NCI-H1417 treated with DMSO at 0.1 percent for 48 hours (cell line): Measurements from ENCODE around the gene MROH9.
A peak's percentile ranks its signal among the peaks of the same experiment; 100 is the strongest.

Experiments
- DNase-seq: peaks from one replicate; lab custom pipeline; 2025; lab: John Stamatoyannopoulos, UW

The MROH9 gene

GRCh38 chr1:170967042-170967910 is 31.9 kb downstream of the MROH9 start:
- DNase-seq: no peak

DNA sequence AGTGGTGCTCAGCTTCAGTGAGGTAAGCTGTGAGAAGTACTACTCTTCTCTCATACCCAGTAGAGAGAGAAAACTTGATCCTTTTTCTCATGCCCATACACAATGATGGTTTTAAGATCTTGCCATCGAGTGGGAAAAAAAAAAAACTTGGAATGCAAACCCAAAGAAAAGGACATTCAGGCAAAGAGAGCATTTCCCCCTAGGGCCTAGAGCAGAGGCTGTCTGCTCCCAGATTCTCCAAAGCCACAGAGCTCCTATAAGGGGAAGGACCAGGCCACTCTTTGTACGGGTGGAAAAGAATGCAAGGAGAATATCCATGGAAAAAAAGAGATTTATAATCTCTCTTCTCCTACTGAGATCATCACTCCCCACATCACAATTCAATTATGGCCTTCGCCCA is 34.9 kb downstream of the MROH9 start:
- no peak for DNase-seq

- no peak for DNase-seq
These were observed 43.1 kb downstream of the MROH9 start for GRCh38 chr1:170978371-170978910.

DNA sequence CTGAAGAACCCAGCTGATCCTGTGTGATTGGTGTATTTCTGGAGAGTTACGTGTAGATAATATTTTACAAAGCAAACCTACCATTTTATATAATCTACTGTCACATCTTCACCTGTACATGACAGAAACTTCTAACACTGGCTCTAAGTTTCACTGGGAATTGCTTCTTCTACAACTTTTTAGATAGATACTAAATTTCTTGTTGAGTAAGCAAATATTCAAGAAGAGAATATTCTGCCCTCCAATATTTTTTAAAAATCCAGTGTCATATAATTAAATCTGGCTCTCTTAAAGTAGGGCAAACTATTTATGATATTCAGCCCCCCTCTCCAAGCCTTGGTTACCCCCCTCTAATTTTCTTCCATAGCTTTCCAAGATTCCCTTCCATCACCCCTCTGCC is 50.1 kb downstream of the MROH9 start:
- DNase-seq: no peak

DNA sequence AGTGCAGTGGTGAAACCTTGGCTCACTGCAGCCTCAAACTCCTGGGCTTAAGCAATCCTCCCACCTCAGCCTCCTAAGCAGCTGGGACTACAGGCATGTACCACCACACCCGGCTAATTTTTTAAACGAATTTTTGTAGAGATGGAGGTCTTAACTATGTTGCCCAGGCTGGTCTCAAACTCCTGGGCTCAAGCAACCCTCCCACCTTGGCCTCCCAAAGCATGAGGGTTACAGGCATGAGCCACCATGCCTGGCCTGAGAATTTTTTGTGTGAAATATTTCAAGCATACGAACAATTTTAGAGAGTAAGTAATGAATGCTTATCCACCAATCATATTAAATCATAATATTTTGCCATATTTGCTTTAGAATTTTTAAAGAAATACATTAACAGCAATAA is 51.6 kb downstream of the MROH9 start:
- DNase-seq: no peak

- DNase-seq: no peak
These were observed 52.1 kb downstream of the MROH9 start for GRCh38 chr1:170987424-170987823.

- no peak for DNase-seq
These were observed 57.8 kb downstream of the MROH9 start for GRCh38 chr1:170993151-170993550.

DNA sequence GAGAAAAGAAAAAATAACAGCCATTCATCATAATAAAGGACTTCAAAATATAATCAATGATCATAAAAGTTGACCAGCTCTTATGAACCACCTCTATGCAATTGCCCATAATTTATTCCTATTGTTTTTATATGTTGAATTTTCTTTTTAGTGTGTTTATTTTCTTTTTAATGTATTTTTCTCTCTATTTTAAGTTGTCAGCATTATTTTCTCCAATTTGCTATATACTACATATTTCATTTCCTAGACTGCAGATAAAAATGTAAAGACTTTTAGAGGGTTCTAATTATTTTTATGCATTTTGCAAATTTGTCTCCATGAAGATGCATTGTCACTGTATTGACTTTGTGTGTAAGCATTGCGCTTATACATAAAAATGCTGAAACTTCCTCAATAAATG is 58.4 kb downstream of the MROH9 start:
- no peak for DNase-seq

GRCh38 chr1:171014880-171015279 is 79.5 kb downstream of the MROH9 start:
- peak; percentile 1 for DNase-seq

DNA sequence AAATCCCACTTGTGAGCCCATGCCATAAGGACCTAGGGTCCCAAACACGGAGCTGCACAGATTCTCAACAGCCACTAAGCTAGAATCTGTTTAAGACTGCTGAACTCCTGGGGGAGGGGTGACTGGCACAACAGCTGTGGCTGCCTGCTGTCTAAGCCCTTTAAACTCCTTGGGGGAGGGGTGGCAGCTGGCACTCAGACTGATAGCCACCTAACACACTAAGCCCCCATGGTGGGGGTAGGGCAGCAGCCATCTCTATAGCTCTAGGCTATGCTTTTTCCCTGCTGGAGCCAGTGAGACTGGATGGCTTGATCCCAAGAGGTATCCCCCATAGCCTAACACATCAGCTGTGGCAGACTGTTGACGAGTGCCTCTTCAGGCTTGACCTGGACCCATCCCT is 82.1 kb downstream of the MROH9 start:
- DNase-seq: no peak

DNA sequence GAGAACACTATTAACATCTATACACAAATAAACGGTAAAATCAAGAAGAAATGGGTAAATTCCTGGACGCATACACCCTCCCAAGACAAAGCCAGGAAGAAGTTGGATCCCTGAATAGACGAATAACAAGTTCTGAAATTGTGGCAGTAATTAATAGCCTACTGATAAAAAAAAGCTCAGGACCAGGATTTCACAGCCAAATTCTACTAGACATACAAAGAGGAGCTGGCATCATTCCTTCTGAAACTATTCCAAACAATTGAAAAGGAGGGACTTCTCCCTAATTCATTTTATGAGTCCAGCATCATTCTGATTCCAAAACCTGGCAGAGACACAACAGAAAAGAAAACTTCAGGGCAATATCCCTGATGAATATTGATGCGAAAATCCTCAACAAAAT is 84.6 kb downstream of the MROH9 start:
- no peak for DNase-seq

GRCh38 chr1:171032822-171033702 is 97.7 kb downstream of the MROH9 start:
- DNase-seq: no peak

DNA sequence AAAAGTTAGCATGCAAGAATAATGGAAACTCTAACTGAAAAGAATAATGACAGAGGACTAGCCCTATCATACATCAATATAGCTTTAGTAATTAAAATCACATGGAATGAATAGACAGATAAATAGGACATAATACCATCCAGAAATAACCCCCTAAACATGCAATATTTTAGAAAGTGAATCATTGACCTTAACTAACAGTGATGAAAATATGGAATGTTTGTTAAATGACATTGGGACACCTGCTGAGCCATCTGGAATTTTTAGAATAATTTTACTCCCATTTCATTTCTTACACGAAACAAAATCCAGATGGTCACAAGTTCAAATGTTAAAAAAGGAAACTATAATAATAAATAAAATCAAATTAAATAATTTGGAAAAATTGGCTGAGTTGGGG is 102.3 kb downstream of the MROH9 start:
- no peak for DNase-seq

DNA sequence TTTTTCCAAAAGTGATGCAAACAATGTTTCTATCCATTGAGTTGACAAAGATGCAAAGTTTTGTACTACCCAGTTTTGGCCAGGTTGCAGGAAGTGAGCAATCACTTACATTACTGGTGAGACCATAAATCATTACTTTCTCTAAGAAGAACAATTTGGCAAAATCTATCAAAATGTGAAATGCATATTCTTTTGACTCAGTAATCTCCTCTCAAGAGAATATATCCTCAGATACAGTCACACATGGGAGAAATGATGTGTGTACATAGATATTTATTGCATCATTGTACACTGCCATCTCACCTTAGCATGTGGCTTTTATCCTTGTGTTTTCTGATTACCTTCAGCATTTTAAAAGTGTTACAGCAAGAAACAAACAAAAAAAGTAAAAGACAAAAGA is 103.0 kb downstream of the MROH9 start:
- no peak for DNase-seq

DNA sequence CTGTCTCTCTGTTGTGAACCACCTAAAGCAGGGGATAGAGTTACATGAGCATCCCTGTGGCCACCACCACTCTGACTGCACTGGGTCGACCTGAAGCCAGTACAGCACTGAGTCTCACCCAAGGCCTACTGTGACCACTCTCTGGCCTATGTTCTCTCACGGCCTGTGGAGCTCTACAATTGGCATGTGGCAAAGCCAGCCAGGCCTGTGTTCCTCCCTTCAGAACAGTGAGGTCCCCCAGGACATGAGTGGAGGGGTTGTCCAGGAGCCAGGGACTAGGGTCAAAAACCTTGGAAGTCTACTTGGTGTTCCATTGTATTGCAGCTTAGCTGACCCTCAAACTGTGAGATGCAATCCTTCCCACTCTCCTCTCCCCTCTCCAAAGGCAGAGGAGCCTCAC is 112.7 kb downstream of the MROH9 start:
- no peak for DNase-seq

GRCh38 chr1:171052977-171053376 is 117.6 kb downstream of the MROH9 start:
- no peak for DNase-seq

DNA sequence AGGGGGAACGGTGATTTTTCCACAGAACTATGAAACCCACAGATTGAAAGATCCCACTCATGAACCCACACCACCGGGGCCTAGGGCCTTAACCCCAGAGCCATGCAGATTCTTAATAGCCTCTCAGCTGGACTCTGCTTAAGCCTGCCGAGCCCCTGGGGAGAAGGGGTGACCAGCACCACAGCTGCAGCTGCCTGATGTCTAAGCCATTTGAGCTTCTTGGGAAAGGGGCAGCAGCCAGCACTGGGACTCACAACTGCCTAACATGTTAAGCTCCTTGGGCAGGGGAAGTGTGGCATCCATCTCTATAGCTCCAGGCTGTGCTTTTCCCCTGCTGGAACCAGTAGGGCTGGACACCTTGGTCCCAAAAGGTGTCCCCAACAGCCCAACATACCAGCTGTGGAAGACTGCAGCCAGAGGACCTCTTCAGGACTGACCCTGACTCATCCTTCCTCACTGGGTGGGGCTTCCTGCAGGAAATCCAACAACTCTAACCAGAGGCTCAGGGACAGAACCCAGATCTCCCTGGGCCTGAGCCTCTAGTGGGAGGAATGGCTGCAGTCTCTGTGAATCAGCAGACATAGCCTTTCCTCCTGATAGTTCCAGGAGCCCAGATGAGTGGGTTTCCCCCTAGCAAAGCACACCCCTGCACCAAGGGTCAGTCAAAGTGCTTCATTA is 120.8 kb downstream of the MROH9 start:
- no peak for DNase-seq

GRCh38 chr1:171061425-171062143 is 126.2 kb downstream of the MROH9 start:
- no peak for DNase-seq

DNA sequence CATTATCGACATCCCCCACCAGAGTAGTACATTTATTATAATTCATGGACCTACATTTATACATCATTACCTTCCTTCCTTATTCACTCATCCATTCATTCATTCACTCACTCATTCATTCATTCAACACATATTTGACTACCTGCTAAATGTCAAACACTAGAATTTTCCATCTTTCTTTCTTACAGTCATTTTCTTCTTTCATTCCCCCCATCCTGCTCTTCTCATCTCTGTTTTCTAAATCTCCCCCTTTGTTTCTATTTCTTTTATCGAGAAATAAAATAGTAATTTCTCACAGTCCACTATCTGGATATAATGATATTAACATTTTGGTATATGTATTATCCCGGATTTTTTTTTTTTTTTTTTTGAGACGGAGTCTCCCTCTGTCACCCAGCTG is 127.6 kb downstream of the MROH9 start:
- no peak for DNase-seq

- DNase-seq: no peak
These were observed 139.7 kb downstream of the MROH9 start for GRCh38 chr1:171075041-171075440.

- DNase-seq: no peak
These were observed 146.0 kb downstream of the MROH9 start for GRCh38 chr1:171081314-171081753.
